Cardiac fibroblast (primary cell): Measurements from ENCODE around the gene LDB3.
"Not testable (repeated sequence)": the region's sequence is repeated elsewhere in the genome, so short reads cannot be mapped to it uniquely, and the experiment has no call there.

Experiments
- DNase-seq, 2 donors: peaks; one replicate each; pipeline versions ENCODE4 v3.0.0 to v3.0.0-alpha.2; 2010; ENCODE audit warnings: low read depth in 2 of 2
- H3K4me3 ChIP-seq, 2 donors: replicated peaks in 1 of 2; 1 replicate in 1 of 2; 2 replicates in 1 of 2; pipeline ENCODE4 v1.5.1; 2011; ENCODE audit warnings: low read depth in 2 of 2, low read length in 2 of 2, mild to moderate bottlenecking in 2 of 2, moderate library complexity in 1 of 2
- TF ChIP-seq, protein P1 (sequence below): IDR thresholded peaks from one replicate; pipeline ENCODE4 v1.5.1; 2011; ENCODE audit warnings: low read depth, mild to moderate bottlenecking, low read length, inconsistent platforms

LDB3 gene

DNA sequence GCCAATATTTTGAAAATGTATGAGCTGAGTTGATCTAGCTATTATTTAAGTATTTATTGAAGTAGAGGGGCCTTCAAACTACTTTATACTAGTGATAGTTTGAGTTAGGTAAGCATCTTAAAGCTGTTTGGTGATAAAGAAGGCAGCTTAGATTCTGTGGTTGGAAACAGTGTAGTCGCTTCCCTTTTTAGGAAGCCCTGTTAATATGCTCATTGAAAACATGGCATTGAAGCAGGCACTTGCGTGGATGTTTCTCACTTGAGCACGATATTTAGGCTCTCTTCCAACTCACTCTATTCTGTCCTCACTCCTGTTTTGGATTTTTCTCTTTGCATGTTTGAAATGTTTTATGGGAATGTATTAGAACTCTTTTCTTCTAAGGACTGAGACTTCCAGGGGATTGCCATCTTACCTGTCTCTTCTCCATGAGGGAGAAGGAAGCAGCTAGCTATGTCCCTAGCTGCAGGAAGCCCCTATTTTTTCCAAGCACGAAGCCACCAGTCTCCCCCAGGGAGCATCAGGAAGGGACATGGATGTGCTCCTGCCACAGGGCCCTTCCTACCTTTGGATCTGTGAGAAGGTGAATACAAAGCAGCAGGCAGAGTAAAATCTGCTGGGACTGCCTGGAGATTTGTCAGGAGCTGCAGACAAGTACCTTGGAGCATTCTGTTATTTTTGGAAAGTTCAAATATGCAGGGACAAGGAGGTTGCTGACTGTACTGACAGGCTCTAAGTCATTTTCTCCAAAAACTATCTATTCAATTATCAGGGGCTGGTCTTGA is 66.1 kb downstream of the LDB3 start:
- TF ChIP-seq, protein P1, sequence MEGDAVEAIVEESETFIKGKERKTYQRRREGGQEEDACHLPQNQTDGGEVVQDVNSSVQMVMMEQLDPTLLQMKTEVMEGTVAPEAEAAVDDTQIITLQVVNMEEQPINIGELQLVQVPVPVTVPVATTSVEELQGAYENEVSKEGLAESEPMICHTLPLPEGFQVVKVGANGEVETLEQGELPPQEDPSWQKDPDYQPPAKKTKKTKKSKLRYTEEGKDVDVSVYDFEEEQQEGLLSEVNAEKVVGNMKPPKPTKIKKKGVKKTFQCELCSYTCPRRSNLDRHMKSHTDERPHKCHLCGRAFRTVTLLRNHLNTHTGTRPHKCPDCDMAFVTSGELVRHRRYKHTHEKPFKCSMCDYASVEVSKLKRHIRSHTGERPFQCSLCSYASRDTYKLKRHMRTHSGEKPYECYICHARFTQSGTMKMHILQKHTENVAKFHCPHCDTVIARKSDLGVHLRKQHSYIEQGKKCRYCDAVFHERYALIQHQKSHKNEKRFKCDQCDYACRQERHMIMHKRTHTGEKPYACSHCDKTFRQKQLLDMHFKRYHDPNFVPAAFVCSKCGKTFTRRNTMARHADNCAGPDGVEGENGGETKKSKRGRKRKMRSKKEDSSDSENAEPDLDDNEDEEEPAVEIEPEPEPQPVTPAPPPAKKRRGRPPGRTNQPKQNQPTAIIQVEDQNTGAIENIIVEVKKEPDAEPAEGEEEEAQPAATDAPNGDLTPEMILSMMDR: no peak
- DNase-seq: no peak
- H3K4me3 ChIP-seq: no peak overlapping the region

DNA sequence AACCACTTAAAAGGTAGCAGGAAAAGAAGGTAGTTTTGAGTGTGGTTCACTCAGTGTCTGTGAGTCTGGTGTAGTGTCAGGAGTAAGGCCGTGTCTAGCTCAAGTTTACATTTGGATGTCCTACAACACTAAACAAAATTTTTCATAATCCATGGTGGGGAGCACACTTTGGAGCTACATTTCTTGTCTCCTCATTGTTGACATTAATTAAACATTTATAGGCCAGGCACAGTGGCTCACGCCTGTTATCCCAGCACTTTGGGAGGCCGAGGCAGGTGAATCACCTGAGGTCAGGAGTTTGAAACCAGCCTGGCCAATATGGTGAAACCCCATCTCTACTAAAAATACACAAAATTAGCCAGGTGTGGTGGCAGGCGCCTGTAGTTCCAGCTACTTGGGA is 67.0 kb downstream of the LDB3 start:
- not testable (repeated sequence) for DNase-seq, H3K4me3 ChIP-seq

DNA sequence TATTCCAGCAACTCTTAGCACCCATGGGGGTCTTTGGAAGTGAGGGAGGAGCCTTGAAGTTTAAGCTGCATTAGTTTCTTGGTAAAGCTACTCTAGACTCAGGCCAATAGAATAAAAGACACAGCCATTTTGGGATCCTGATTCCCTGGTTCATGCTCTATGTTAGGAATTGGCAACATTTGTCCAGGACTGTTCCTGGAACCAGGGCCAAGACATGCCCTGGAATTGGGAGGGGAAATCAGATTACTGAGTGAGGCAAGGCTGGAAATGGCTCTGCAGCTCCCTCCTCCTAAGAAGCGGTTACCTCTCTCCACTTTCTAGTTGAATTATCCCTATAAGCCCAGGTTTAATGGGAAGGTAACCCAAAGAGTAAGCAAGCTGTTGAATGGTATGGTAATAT is 73.9 kb downstream of the LDB3 start:
- H3K4me3 ChIP-seq: no peak overlapping the region
- DNase-seq: no peak
- TF ChIP-seq, protein P1: no peak

DNA sequence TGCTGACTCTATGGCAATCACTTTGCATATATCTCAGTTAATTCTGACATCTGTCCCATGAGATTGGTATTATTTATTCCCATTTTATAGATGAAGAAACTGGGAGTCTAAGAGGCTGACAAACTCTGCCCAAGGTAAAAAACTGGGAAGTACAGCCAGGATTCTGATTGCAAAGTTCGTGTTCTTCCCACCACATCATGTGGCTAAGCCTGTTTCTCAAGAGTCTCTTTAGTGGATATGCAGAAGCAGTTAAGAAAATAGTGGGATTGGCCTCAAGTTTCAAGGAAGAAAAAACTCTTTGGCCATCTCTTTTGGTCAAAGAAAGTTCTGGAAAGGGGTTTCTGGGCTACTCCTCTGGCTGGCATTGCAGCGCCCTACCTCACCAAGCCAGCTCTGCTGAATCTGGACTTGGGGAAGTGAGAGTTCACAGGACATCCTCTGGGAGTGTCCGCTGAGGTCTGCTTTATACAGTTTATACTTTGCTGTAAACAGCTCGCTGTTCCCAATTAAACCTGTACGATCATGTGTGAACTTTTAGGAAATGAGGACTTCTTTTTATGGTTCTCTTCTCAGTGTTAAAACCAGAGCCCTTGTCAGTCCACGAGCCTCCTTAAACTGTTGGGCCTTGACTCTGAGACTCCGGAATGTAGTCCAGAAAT is 75.9 kb downstream of the LDB3 start:
- DNase-seq: peak; percentile 5 to 49
- H3K4me3 ChIP-seq: no peak overlapping the region
- TF ChIP-seq, protein P1: no peak

DNA sequence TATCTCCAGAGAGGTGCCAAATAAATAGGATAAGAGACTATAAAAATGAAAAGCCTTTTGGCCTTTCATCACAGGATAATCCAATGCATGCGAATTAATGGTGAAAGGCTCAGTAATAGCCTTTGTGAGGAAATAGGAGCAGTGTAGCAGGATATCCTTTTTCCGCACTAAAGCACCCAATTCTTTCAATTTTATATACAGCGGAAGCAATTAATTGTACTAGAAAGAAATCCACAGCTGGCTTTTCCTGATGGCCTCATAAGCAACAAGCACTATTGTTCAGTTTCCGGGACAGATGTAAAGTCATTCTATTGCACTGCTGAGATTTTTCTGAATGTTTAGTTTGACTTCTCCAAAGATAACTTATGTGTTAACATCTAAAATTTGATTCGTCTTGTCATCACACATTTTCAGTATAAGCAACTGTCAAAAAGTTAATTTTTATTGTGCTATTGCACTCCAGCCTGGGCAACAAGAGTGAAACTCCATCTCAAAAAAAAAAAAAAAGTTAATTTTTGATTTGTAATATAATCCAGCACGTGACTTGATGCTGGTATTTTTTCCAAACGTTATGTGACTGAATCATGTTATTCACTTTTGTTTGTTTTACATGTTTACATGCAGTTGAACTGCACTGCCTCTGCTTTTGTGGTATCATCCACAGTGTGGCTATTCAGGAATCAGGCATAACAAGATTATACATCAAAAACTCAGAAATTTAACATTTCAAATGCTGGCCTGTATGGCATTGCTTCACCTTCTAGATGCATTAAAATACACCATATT is 79.7 kb downstream of the LDB3 start:
- TF ChIP-seq, protein P1: no peak
- DNase-seq: peak; percentile 37 to 56
- H3K4me3 ChIP-seq: no peak overlapping the region

DNA sequence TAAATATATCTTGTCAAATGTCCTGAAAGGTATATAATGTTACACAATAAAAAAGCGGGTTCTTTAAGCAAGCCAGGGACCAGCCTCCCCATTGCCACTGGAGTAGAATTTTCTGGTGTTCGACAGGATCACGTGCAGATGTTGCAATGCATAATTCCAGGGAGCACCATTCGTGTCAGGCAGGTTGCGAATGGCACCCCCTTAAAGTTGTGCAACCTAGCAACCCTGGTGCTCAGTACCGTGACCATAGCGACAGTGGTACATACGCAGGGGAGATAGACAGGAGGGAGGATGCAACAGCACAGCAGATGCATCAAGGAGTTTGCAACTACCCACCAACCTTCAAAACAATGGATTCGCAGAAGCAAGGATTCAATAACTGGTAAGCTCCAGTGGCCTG is 81.5 kb downstream of the LDB3 start:
- no peak overlapping the region for H3K4me3 ChIP-seq
- TF ChIP-seq, protein P1: no peak
- DNase-seq: no peak

DNA sequence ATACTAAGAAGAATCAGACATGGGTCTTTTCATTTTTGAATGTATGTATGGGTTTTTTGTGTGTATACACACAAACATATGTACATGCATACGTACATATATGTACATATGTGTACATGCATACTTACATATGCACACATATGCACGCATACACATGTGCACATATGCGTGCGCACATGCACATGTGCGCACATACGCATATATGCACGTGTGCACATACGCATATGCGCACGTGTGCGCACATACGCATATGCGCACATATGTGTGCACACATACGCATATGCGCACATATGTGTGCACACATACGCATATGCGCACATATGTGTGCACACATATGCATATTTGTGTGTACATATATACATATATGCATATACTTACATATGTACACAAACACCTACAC is 83.2 kb downstream of the LDB3 start:
- H3K4me3 ChIP-seq: no peak overlapping the region
- TF ChIP-seq, protein P1: no peak
- no peak for DNase-seq
